ENCODE data around the gene ALOX5.

ALOX5 gene

DNA sequence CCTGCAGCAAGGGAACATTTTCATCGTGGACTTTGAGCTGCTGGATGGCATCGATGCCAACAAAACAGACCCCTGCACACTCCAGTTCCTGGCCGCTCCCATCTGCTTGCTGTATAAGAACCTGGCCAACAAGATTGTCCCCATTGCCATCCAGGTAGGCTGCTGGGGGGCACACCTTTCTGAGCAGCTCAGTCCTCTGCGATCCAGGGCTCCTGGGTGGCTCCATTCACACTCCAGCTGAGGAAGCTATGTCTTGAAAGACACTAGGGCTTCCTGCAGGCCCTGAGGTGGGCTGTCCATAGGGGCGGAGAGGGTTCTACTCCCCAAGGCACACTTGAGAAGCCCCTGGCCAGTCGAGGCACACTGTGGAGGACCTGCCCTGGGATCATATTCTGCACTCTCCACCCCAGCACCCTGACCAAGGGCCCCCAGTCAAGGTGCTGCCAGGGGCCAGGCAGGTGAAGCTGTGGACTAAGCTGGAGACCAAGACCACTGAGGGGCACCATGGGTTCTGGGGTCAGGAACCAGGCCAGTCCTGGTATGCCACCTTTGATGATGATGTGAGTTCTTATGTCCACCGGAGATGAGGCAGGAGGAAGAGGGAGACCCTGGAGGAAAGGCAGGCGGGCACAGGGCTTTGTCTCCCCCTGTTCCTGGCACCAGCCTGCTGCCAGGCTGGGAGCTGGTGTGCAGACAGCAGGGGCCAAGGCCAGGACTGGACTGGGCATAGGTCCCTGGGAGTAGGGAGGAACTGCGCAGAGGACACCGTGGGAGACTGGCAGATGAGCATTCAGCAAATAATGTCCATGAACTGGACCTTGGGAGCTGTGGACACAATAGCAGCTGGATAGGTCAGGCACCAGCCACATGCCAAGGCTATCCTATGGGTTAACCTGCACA, 54.8 kb downstream of the ALOX5 start:
- no peaks in the 10 kb centered on the region for H3K9me3 Mint-ChIP-seq
- no peaks in the 10 kb centered on the region for H3K27me3 Mint-ChIP-seq
- peak overlapping the region; percentile 48 for H3K27ac Mint-ChIP-seq
- H3K36me3 Mint-ChIP-seq: peaks cover 37% of the 10 kb centered on the region
- DNase-seq (ENCODE audit: low spot score in 2 of 2): no peak
- no peak overlapping the region for H3K4me3 Mint-ChIP-seq
- peaks cover 10% of the 10 kb centered on the region for H3K4me1 Mint-ChIP-seq
- ATAC-seq (ENCODE audit: low read depth): no peak

DNA sequence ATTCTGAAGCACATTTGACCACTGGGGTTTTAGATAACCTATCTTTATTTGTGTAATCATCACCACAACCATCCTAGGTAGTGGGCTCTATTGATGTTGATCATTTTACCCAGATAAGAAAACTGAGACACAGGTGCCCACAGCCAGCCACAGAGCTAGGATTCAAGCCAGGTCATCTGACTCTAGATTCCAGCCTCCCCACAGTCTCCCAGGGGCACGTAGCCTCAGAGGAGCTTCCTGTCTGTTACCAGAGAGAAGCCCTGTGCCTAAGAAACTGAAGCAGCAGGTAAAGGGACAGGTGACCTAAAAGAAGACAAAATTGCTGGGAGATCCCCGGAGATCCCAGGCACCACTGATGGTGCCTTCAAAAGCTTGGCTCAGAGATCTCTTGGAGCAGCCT, 55.8 kb downstream of the ALOX5 start:
- ATAC-seq (ENCODE audit: low read depth): no peak
- H3K27ac Mint-ChIP-seq: peak overlapping the region; percentile 28
- peaks cover 38% of the 10 kb centered on the region for H3K36me3 Mint-ChIP-seq
- H3K27me3 Mint-ChIP-seq: no peaks in the 10 kb centered on the region
- H3K9me3 Mint-ChIP-seq: no peaks in the 10 kb centered on the region
- peaks cover 10% of the 10 kb centered on the region for H3K4me1 Mint-ChIP-seq
- DNase-seq (ENCODE audit: low spot score in 2 of 2): no peak
- no peak overlapping the region for H3K4me3 Mint-ChIP-seq

DNA sequence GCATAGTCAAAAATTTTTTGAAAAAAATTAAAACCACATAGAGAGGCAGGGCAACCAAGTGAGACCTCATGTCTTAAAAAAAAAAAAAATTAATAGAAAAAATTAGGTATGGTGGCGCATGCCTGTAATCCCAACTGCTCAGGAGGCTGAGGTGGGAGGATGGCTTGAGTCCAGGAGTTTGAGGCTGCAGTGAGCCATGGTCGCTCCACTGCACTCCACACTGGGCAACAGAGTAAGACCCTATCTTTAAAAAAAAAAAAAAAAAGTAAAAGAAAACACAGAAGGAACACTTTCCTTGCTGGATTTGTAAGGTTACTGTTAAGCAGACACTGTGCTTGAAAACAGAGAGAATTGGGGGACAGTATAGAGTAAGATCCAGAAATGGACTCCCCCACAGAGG, 58.1 kb downstream of the ALOX5 start:
- no peak for ATAC-seq (ENCODE audit: low read depth)
- H3K36me3 Mint-ChIP-seq: peaks cover 44% of the 10 kb centered on the region
- H3K4me1 Mint-ChIP-seq: peaks cover 23% of the 10 kb centered on the region
- H3K9me3 Mint-ChIP-seq: peaks cover 4% of the 10 kb centered on the region
- no peak overlapping the region for H3K27ac Mint-ChIP-seq
- H3K27me3 Mint-ChIP-seq: no peaks in the 10 kb centered on the region
- DNase-seq (ENCODE audit: low spot score in 2 of 2): no peak
- H3K4me3 Mint-ChIP-seq: no peak overlapping the region

DNA sequence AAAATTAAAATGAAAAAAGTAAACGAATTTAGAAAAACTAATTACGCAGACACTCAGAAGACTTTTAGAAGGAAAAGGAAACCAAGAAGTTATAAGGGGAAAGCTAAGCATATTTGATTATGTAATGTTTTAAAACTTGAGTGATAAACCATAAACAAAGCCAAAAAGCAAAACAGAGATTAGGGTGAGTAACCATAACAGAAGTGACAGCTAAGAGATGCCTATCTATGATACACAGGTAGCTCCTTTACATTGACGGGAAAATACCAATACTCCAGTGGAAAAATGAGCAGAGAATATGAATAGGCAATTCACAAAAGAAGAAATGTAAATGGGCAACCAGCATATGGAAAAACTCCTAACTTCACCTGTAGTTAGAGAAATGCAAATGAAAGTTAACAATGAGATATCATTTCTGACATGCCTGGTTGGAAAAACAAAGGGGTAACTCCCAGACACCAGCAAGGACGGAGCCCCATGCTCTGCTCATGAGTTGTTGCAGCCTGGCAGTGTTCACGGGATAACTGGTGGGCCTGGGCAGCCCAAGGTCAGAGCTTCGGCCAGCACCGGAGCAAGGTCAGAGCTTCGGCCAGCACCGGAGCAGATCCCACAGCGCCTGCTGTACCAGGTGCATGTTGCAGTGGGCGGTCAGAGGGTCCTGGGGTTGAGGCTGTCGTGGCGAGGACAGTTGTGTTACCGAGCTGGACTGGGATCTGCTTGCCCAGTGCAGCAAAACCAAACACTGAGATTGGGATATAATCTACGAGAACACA, 58.9 kb downstream of the ALOX5 start:
- Mint-ChIP-seq H3K4me1 (peaks cover 27% of the 10 kb centered on the region), H3K27me3 (no peaks in the 10 kb centered on the region), H3K36me3 (peaks cover 47% of the 10 kb centered on the region), H3K4me3 (no peak overlapping the region), H3K9me3 (peaks cover 4% of the 10 kb centered on the region), H3K27ac (peak overlapping the region; percentile 71)
- ATAC-seq (ENCODE audit: low read depth): no peak
- DNase-seq (ENCODE audit: low spot score in 2 of 2): no peak

DNA sequence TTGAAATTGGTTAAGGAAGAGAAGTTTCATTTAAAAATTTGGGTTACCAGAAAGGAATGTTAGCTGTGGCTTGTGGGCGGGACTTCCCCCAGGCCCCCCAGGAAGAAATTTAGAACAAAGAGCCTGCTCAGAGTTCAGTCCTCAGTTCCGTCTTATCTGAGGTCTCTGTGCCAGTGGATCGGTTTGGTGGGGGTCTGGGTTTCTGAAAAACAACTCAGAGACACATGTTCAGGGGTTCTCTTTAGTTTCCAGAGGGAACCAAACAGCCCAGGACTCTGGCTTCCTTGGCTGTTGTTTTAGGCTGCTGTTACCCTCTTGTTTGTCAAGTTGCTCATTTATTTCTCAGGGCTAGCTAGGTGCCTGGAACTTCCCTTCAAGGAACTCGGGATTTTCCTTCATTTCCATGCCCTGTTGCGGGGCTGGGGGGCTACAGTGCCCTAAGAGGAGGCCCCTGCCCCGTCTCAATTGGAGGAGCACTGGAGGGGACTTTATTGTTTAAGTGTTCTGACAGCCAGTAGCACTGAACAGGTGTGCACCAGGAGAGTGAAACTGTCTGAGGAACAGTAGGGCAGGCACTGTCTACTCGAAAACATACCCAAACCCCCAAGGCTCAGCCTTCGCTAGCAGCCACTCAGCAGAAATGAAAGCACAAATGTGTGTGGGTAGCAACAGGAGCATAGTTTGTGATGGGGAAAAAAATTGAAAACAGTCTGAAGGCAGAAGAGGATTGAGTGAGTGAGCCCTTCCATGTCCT, 59.9 kb downstream of the ALOX5 start:
- no peak overlapping the region for H3K4me3 Mint-ChIP-seq
- H3K27me3 Mint-ChIP-seq: no peaks in the 10 kb centered on the region
- H3K9me3 Mint-ChIP-seq: peaks cover 4% of the 10 kb centered on the region
- peaks cover 23% of the 10 kb centered on the region for H3K4me1 Mint-ChIP-seq
- ATAC-seq (ENCODE audit: low read depth) (no peak), DNase-seq (ENCODE audit: low spot score in 2 of 2) (no peak)
- H3K27ac Mint-ChIP-seq: peak overlapping the region; percentile 71
- peaks cover 48% of the 10 kb centered on the region for H3K36me3 Mint-ChIP-seq

DNA sequence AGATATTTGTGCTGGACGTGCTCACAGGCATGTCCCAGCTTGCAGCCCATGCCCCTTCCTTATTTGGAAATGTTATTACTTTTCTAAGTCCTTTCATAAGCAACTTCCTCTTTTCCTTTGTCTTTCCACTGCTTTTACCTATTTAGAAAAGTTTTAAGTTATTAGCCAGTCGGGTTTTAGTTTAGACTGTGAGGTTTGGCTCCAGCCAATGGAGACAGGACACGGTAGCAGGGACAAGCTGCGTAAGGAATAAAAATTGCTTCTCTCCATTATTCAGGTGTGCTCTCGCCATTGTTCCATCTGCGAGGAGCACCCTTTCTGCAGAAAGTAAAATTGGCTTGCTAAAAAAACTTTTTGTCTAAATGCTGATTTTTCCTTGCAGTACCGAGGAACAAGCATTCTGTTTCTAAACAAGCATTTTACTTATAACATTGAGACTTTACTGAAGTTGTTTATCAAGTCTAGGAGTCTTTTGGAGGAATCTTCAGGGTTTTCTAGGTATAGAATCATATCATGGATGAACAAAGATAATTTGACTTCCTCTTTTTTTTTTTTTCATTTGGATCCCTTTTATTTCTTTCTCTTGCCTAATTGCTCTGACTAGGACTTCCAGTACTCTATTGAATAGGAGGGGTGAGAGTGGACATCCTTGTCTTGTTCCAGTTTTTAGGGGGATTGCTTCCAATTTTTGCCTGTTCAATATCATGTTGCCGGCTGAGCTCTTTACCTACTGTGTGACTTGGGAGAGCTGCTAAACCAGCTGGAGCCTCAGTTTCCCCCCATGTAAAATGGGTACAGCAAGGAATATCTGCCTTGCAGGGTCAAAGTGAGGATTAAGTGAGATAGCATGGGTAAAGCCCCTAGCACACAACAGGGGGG, 63.8 kb downstream of the ALOX5 start:
- H3K27me3 Mint-ChIP-seq: no peaks in the 10 kb centered on the region
- peaks cover 4% of the 10 kb centered on the region for H3K9me3 Mint-ChIP-seq
- ATAC-seq (ENCODE audit: low read depth) (no peak), DNase-seq (ENCODE audit: low spot score in 2 of 2) (no peak)
- H3K4me1 Mint-ChIP-seq: peaks cover 26% of the 10 kb centered on the region
- H3K36me3 Mint-ChIP-seq: peaks cover 48% of the 10 kb centered on the region
- peak overlapping the region; percentile 24 for H3K27ac Mint-ChIP-seq
- H3K4me3 Mint-ChIP-seq: no peak overlapping the region

DNA sequence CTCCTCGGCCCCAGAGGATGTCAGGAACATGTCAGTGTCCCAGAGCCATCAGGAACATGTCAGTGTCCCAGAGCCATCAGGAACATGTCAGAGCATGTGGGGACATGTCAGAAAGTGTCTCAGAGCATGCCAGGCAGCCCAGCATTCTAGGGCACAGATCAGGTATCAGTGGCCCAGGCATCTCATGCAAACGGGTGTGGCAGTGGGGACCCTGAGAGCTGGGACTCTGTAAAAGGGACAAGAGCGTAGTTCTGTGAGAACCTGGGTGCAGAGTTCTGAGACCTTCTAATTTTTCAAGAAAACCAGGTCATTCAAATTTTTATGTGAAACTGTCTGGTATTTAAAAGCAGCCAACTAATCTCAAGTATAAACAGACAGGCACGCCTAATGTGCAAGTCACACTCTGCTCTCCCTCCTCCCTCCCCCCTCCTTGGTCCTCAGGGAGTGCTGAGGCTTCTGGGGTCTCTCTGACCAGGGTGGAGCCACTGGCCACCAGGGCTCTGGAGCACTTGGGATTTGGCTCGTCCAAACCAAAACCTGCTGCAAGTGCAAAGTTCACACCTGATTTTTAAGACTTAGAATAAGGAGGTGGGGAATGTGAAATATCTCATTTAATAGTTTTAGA, 64.6 kb downstream of the ALOX5 start:
- H3K4me3 Mint-ChIP-seq: no peak overlapping the region

DNA sequence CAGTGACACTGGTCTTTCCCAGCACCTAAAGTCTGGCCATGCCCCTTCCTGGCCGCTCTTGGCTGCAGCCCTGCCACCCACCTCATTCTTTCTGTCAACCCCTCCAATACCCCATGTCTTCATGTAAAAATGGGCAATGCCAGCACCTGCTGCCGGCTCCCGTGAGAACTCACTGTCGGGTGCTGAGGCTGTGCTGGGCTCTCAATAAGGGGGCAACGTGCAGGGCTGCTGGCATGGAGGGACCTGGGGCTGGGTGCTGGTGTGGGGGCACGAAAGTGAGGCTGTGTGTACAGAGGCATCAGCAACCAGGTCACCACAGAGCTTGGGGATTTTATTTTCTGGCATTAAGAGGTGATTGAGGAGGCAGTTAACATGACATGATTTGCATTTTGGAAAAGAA, 65.3 kb downstream of the ALOX5 start:
- no peaks in the 10 kb centered on the region for H3K27me3 Mint-ChIP-seq

More for the DNA sequence above, 64.6 kb downstream of the ALOX5 start:
- H3K4me1 Mint-ChIP-seq: peaks cover 22% of the 10 kb centered on the region
- H3K27me3 Mint-ChIP-seq: no peaks in the 10 kb centered on the region
- peaks cover 4% of the 10 kb centered on the region for H3K9me3 Mint-ChIP-seq
- peaks cover 42% of the 10 kb centered on the region for H3K36me3 Mint-ChIP-seq
- ATAC-seq (ENCODE audit: low read depth) (no peak), DNase-seq (ENCODE audit: low spot score in 2 of 2) (no peak)
- peak overlapping the region; percentile 24 for H3K27ac Mint-ChIP-seq

DNA sequence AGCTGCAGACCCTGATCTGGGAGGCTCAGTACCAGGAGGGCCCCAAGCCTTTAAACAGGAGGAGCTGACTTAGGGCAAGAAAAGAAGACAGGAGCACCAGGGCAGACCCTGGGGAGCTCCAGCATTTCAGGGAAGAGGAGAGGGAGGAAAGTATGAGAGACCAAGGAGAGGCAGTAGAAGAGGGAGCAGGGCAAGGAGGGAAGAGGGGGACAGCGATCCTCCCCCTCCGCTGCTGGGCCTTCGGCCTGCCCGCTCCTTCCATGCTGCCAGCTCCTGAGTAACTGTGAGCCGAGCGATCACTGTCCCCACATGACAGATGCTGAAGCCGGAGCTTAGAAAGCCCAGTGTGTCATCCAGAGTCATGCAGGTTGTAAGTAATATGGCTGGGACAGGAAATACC, 65.9 kb downstream of the ALOX5 start:
- H3K4me1 Mint-ChIP-seq: peaks cover 21% of the 10 kb centered on the region
- DNase-seq (ENCODE audit: low spot score in 2 of 2) (no peak), ATAC-seq (ENCODE audit: low read depth) (no peak)
- peaks cover 33% of the 10 kb centered on the region for H3K36me3 Mint-ChIP-seq
- no peak overlapping the region for H3K4me3 Mint-ChIP-seq
- no peaks in the 10 kb centered on the region for H3K27me3 Mint-ChIP-seq
- H3K9me3 Mint-ChIP-seq: peaks cover 4% of the 10 kb centered on the region
- peak overlapping the region; percentile 32 for H3K27ac Mint-ChIP-seq

More for the DNA sequence above, 65.3 kb downstream of the ALOX5 start:
- no peak for ATAC-seq (ENCODE audit: low read depth)
- peaks cover 4% of the 10 kb centered on the region for H3K9me3 Mint-ChIP-seq
- peaks cover 38% of the 10 kb centered on the region for H3K36me3 Mint-ChIP-seq
- no peak for DNase-seq (ENCODE audit: low spot score in 2 of 2)
- H3K4me3 Mint-ChIP-seq: no peak overlapping the region
- peaks cover 22% of the 10 kb centered on the region for H3K4me1 Mint-ChIP-seq
- H3K27ac Mint-ChIP-seq: peak overlapping the region; percentile 32

DNA sequence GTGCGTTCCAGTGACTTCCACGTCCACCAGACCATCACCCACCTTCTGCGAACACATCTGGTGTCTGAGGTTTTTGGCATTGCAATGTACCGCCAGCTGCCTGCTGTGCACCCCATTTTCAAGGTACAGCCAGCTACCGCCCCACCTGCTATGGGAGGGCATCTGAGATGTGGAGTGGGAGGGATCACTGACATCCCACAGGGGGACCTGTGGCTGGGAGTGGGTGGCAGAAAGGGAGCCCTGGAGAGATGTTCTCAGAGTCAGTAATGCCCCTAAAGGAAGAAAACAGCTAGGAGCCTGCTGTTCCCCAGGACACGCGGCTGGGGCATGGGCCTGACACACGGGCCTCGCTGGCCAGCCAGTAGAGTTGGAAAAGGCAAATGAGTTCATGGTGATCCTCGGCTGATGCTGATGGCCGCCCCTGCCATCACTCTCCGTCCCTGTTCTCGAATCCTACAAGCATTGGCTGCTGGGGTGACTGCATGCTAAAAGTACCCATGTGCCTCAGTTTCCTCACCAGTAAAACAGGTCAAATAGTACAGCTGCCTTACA, 66.6 kb downstream of the ALOX5 start:
- Mint-ChIP-seq H3K4me3 (no peak overlapping the region), H3K4me1 (peaks cover 20% of the 10 kb centered on the region), H3K36me3 (peaks cover 30% of the 10 kb centered on the region), H3K27ac (peak overlapping the region; percentile 35), H3K27me3 (no peaks in the 10 kb centered on the region), H3K9me3 (peaks cover 4% of the 10 kb centered on the region)
- ATAC-seq (ENCODE audit: low read depth): no peak
- DNase-seq (ENCODE audit: low spot score in 2 of 2): no peak

DNA sequence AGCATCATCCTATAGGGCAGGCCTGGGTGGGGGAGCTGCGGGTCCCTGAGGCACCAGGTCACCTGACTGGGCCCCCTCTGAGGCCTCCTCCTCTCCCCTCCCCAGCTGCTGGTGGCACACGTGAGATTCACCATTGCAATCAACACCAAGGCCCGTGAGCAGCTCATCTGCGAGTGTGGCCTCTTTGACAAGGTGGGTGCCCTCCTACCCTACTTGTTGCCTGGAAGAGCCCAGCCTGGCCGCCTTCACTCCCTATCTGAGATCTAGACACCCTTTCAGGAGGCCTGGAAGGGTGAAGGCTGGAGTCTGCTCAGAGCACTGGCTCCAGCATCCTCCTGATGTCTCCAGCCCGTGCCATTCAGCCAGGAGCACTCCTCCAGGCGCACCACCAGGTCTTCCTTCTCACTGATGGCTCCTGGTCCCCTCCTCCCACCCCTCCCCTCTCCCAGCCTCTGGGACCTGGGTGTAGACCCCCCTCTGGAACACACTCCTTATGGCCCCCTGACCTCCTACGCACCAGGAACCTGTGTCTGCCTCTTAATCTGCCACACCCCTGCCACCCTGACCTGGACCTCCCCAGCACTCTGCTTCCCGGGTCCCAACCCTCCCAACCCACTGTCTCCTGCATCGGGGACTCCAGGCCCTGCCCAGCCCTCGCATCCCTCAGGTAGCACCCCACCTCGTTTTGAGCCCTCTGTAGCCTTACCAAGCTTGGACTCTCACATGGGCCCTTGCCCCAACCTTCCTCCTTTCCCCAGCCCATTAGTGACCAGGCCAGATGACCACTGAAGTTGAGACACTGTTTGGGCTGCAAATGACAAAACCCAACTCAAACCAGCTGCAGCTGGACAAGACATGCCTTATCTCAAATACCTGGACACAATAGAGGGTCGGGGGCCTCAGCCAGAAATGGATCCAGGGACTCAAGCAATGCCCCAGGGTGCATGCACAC, 67.5 kb downstream of the ALOX5 start:
- Mint-ChIP-seq H3K4me1 (peaks cover 15% of the 10 kb centered on the region), H3K9me3 (no peaks in the 10 kb centered on the region), H3K27me3 (no peaks in the 10 kb centered on the region), H3K36me3 (peaks cover 27% of the 10 kb centered on the region), H3K4me3 (no peak overlapping the region), H3K27ac (peak overlapping the region; percentile 35)
- DNase-seq (ENCODE audit: low spot score in 2 of 2) (no peak), ATAC-seq (ENCODE audit: low read depth) (no peak)

DNA sequence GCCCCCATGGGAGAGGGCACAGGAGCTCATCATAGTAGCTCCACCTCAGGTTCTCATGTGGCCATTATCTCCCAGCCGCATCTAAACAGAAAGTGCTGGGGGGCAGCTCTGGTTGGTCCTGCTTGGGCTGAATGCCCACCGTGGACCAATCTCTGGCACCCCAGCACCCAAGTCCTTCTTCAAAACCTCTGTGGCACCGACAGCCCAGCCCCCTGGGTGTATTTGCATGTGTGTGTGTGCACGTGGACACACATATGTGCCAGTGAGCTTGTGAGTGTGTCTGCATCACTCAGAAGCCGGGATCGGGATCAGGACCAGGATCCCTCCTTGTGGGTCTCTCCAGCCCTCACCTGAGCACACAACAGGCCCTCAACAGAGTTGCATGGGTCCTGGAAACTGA, 68.2 kb downstream of the ALOX5 start:
- Mint-ChIP-seq H3K4me3 (no peak overlapping the region), H3K36me3 (peaks cover 28% of the 10 kb centered on the region), H3K27me3 (no peaks in the 10 kb centered on the region), H3K27ac (peak overlapping the region; percentile 35), H3K4me1 (peaks cover 14% of the 10 kb centered on the region), H3K9me3 (no peaks in the 10 kb centered on the region)
- DNase-seq (ENCODE audit: low spot score in 2 of 2): no peak
- peak; percentile 8 for ATAC-seq (ENCODE audit: low read depth)
